Measurements from ENCODE around the gene PLXNA4.

PLXNA4 gene

DNA sequence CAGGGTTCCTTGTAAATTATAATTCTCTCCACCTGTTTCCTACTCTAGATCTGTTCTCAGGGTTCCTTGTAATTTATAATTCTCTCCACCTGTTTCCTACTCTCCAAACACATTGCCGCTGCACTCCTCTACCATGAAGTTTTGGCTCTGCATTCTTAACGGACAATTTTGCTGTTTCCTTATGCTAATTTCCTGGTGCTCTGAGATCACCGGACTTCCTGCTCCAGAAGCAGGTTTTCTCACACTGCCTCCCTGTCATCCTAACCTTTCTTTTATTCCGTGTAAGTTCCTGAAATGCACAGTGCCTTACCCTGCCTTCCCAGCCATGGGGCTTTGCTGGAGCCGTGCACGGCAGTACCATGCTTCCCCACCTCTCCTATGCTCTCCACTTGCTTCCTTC lies 256.8 kb downstream of the PLXNA4 start:
- in situ Hi-C loops (cut with MboI; ENCODE audit: low sequenced_read_pairs, unreplicated experiment), result no loop called here
- TF ChIP-seq, protein P1, sequence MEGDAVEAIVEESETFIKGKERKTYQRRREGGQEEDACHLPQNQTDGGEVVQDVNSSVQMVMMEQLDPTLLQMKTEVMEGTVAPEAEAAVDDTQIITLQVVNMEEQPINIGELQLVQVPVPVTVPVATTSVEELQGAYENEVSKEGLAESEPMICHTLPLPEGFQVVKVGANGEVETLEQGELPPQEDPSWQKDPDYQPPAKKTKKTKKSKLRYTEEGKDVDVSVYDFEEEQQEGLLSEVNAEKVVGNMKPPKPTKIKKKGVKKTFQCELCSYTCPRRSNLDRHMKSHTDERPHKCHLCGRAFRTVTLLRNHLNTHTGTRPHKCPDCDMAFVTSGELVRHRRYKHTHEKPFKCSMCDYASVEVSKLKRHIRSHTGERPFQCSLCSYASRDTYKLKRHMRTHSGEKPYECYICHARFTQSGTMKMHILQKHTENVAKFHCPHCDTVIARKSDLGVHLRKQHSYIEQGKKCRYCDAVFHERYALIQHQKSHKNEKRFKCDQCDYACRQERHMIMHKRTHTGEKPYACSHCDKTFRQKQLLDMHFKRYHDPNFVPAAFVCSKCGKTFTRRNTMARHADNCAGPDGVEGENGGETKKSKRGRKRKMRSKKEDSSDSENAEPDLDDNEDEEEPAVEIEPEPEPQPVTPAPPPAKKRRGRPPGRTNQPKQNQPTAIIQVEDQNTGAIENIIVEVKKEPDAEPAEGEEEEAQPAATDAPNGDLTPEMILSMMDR (IDR thresholded peaks at IDR 0.05; ENCODE audit: borderline replicate concordance, control extremely low read depth, extremely low read depth, insufficient read depth, missing control alignments), result no peak
- DNase-seq (ENCODE audit: low spot score), result no peak

DNA sequence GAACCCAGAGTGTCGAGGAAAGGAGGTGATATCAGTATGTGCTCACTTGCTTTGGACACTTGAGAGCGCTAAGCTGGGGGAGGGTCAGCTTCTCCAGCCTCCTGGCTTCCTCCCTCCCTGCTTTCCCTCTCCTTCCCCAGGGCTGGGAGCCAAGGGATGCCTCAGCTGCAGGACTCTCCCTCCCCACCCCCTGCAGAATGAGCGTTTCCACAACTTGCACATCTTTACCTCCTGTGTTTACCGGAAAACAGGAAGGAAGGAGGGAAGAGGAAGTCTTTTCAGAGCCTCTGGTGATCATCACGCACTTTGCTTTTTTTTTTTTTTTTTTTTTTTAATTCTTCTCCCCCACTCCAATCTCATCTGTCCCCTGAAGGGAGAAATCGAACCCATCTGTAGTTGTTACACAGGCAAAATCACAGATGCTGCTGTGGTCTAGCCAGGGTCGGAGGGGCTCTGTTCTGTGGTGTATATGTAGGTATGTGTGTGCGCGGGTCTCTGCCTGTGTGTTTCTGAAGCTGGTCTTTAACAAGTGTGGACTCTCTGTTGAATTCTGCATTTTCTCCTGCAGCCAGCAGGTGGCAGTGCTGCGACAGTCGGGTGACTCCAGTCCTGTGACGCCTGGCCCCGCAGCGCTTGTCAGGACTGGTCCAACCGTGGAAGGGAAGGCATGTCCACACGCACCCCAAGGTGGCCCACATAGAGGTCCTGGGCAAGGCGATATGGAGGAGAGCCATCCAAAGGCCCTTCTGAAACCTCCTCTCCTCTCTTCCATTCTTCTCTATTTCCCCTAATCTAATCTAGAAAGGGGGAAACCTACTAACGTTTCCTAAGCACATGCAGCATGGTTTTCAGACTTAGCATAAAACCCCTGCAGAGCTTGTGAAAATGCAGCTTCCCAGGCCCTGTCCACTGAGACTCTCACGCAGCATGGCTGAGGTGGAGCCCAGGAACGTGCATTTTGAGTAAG lies 257.6 kb downstream of the PLXNA4 start:
- DNase-seq (ENCODE audit: low spot score), result peak; percentile 85
- TF ChIP-seq, protein P1 (IDR thresholded peaks at IDR 0.05; ENCODE audit: borderline replicate concordance, control extremely low read depth, extremely low read depth, insufficient read depth, missing control alignments), result peak; percentile 88
- in situ Hi-C loops (cut with MboI; ENCODE audit: low sequenced_read_pairs, unreplicated experiment), result no loop called here

DNA sequence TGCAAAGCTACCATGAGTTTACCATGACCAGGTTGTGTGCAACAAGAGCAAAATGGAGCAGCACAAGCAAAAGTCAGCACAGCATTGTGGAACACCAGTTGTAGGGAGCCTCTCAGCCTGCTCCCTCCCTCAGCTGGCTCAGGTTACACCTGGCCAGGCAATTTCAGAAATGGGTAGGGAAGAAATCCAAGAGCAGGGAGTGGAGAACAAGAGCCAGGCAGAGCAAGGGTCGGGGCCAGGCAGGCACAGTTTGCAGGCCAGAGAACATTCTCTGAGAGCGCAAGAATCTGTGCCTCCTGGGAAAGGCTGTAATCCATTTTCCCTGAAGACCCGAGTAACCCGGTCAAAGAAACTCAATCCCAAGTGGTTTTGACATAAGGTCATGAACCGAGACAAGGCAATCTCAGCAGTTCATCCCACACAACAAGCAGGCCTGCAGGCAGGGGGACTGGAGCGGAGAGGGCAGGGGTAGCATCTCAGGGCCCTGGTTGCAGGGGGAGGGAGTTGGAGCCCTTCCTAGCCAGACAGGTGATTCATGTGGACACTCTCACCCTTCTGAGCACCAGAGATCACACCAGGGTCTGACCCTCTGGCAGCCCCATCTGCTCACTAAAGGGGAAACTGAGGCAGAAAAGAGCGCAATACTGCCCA lies 258.4 kb downstream of the PLXNA4 start:
- DNase-seq (ENCODE audit: low spot score), result no peak
- in situ Hi-C loops (cut with MboI; ENCODE audit: low sequenced_read_pairs, unreplicated experiment), result no loop called here
- TF ChIP-seq, protein P1 (IDR thresholded peaks at IDR 0.05; ENCODE audit: borderline replicate concordance, control extremely low read depth, extremely low read depth, insufficient read depth, missing control alignments), result no peak

DNA sequence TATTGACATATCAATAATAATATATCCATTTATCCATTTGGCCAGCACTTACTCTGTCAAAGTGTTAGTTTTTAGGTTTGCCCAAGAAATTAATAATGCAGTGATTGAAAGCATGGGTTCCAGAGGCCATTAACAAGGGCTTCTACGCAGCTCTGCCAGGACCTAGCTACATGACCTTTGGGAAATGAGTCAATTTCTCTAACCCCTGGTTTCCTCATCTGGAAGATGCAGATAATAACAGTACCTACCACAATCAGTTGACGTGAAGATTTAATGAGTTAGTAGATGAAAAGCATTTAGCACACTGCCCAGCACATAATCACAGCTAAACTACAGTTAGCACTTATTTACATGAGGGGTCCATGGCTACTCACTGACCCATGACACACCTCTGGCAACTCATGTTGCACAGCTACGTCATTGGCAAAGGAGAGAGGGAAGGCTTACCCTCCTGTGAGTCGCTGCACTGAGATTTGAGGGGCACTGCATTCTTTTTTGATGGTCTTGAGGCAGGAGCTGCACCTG lies 263.7 kb downstream of the PLXNA4 start:
- in situ Hi-C loops (cut with MboI; ENCODE audit: low sequenced_read_pairs, unreplicated experiment), result no loop called here
- TF ChIP-seq, protein P1 (IDR thresholded peaks at IDR 0.05; ENCODE audit: borderline replicate concordance, control extremely low read depth, extremely low read depth, insufficient read depth, missing control alignments), result no peak
- no peak for DNase-seq (ENCODE audit: low spot score)

DNA sequence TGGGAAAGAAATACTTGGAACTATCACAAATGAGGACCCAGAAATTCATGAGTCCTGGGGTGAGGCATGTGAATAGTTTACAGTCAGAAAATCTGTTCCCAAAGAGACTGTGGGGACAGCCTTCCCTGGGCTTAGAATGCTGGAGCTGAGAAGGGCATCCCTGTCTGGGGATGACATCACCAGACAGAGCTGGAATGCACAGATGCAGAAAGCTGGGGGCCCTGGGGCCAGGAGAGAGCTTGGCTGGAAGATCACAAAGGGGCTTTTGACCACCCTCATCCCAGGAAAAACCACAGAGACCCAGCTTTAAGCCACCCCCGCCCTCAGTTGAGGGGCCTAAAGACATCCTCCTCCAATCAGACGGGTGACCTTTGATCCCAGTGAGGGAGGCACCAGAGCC lies 264.5 kb downstream of the PLXNA4 start:
- TF ChIP-seq, protein P1 (IDR thresholded peaks at IDR 0.05; ENCODE audit: borderline replicate concordance, control extremely low read depth, extremely low read depth, insufficient read depth, missing control alignments), result no peak
- no peak for DNase-seq (ENCODE audit: low spot score)
- in situ Hi-C loops (cut with MboI; ENCODE audit: low sequenced_read_pairs, unreplicated experiment), result no loop called here

DNA sequence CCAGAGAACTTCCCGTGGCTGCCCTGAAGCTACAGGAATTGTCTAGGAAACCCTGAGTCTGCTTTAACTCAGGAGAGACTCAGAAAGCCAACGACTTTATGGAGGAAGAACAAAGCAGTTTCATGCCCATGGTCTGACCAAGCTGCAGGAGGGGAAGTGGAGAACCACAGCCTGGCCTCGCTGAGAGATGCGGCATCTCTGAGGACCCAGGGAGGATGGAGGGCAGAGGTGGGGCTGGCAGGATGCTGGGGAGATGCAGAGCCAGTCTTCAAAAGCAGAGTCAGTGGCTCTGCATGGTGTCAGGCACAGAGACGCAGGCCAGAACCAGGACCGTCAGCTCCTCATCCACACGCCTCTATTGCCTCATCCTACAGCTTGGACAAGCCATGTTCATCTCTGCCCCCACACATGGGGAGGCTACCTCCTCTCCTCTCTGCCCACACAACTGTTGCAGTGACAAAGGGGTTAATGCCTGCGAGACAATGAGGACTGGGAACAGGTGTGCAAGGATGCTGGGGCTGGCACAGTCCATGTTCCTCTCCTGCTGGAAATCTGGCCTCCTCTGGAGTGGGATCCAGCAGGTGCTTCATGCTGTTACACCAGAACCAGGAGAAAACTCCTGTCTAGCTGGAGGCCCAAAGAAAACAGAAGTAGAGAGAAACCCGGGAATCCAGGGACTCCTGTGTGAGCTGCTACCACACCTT lies 267.0 kb downstream of the PLXNA4 start:
- TF ChIP-seq, protein P1 (IDR thresholded peaks at IDR 0.05; ENCODE audit: borderline replicate concordance, control extremely low read depth, extremely low read depth, insufficient read depth, missing control alignments), result no peak
- in situ Hi-C loops (cut with MboI; ENCODE audit: low sequenced_read_pairs, unreplicated experiment), result no loop called here
- no peak for DNase-seq (ENCODE audit: low spot score)

Measured in GM13976 (cell line).